Gastroesophageal sphincter (tissue), 4 donors: ENCODE data around the gene NEIL1. TPM values are rescaled to one million over a fixed set of nuclear protein-coding genes. Genes with fewer than 3 reads are reported as not detected.

Source experiments
- ATAC-seq: fragments of 150-250 bp; one replicate; pipeline ENCODE4 v1.9.1; 2016; ENCODE audit warnings: mild to moderate bottlenecking, moderate library complexity
- H3K27ac ChIP-seq, 4 donors: fragments of 200-600 bp; sonication (generic) in 3 of 4; 1 replicate in 3 of 4; 2 replicates in 1 of 4; pipeline ENCODE4 v1.5.1; 2016 to 2019
- H3K27me3 ChIP-seq: fragments of 200-600 bp; sonication (generic); one replicate; pipeline ENCODE4 v1.5.1; 2019
- H3K36me3 ChIP-seq, 2 donors: fragments of 200-600 bp; sonication (generic); one replicate each; pipeline ENCODE4 v1.5.1; 2019; ENCODE audit warnings: control low read depth in 1 of 2
- H3K4me1 ChIP-seq, 3 donors: fragments of 200-600 bp; sonication (generic); 1 replicate in 2 of 3; 2 replicates in 1 of 3; pipeline ENCODE4 v1.5.1; 2016 to 2019; ENCODE audit warnings: control low read depth in 2 of 3
- H3K4me3 ChIP-seq, 2 donors: fragments of 200-600 bp; sonication (generic); one replicate each; pipeline ENCODE4 v1.5.1; 2019; ENCODE audit warnings: mild to moderate bottlenecking in 1 of 2, moderate library complexity in 1 of 2
- H3K9me3 ChIP-seq, 3 donors: fragments of 200-600 bp; sonication (generic); one replicate each; pipeline ENCODE4 v1.5.1; 2017 to 2019; ENCODE audit warnings: control low read depth in 2 of 3
- EP300 ChIP-seq: sonication (generic); formaldehyde crosslinking; IDR thresholded peaks from one replicate; pipeline ENCODE4 v1.6.1; 2017; ENCODE audit warnings: antibody characterized with exemption, mild to moderate bottlenecking
- POLR2A ChIP-seq, 2 donors: fragments of 450-650 bp; IDR thresholded peaks; one replicate each; pipeline ENCODE4 v1.6.1; 2017; ENCODE audit warnings: antibody characterized with exemption in 2 of 2, mild to moderate bottlenecking in 2 of 2, moderate library complexity in 1 of 2
- POLR2AphosphoS5 ChIP-seq: sonication (generic); formaldehyde crosslinking; IDR thresholded peaks from one replicate; pipeline ENCODE4 v1.6.1; 2017; ENCODE audit warnings: antibody characterized with exemption
- WGBS, 2 donors: methylation state at CpG; one replicate each; pipeline ENCODE4 v1.1.5; 2018; ENCODE audit warnings: low coverage in 1 of 2; 5-methylcytosine and 5-hydroxymethylcytosine counted together
- total RNA-seq, 4 donors: library from RNA; depleted of rRNA; stranded (reverse); fragments of >200 nt; gene quantifications; one replicate each; pipeline ENCODE4 v1.1.0, GENCODE V29; 2016
- TF ChIP-seq, protein P1 (sequence below), 4 experiments: fragments of 200-600 bp in 2 of 4; fragments of 450-650 bp in 2 of 4; sonication (generic) in 1 of 4; IDR thresholded peaks; one replicate each; pipeline ENCODE4 v1.5.1; 2017 to 2019; ENCODE audit warnings: antibody characterized with exemption in 4 of 4, mild to moderate bottlenecking in 2 of 4, moderate library complexity in 2 of 4

Gene NEIL1
- total RNA-seq, 4 donors from 2014 or later = 8.7 to 47.8 (median 28.9) TPM

DNA sequence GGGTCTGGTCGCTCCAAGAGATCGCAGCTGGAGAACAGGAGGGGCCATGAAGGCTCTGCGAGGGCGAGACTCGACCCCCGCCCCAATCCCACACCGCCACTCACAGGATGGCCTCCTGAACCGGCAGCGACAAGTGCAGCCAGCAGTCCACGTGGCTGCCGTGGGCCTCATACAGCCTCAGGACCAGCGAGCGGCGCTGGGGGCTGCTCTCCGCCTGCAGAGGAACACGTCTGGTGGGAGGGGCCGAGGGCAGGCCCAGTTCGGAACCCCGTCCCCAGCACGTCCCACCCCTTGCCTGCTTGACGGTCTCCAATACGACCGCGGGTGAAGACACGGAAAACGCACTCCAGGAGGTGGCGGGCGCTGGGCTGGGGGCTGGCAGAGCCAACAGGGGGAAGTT, 9.2 kb downstream of the NEIL1 start:
- peaks cover 0 to 72% of the 10 kb centered on the region in 2 donors for H3K36me3 ChIP-seq
- no peak overlapping the region for H3K4me3 ChIP-seq
- ATAC-seq = no peak
- H3K9me3 ChIP-seq = no peaks in the 10 kb centered on the region
- WGBS, 2 donors = 80% methylated on average over 1 of the region's 28 CpGs; no CpG with 5 or more reads in 1 of the 2 donors
- H3K4me1 ChIP-seq = no peaks in the 10 kb centered on the region
- no peaks in the 10 kb centered on the region for H3K27me3 ChIP-seq
- H3K27ac ChIP-seq = no peak overlapping the region
- TF ChIP-seq POLR2AphosphoS5 (no peak), POLR2A (IDR thresholded peaks at IDR 0.05) (no peak), EP300 (no peak)
- TF ChIP-seq, protein P1, sequence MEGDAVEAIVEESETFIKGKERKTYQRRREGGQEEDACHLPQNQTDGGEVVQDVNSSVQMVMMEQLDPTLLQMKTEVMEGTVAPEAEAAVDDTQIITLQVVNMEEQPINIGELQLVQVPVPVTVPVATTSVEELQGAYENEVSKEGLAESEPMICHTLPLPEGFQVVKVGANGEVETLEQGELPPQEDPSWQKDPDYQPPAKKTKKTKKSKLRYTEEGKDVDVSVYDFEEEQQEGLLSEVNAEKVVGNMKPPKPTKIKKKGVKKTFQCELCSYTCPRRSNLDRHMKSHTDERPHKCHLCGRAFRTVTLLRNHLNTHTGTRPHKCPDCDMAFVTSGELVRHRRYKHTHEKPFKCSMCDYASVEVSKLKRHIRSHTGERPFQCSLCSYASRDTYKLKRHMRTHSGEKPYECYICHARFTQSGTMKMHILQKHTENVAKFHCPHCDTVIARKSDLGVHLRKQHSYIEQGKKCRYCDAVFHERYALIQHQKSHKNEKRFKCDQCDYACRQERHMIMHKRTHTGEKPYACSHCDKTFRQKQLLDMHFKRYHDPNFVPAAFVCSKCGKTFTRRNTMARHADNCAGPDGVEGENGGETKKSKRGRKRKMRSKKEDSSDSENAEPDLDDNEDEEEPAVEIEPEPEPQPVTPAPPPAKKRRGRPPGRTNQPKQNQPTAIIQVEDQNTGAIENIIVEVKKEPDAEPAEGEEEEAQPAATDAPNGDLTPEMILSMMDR (IDR thresholded peaks at IDR 0.05) = no peak

DNA sequence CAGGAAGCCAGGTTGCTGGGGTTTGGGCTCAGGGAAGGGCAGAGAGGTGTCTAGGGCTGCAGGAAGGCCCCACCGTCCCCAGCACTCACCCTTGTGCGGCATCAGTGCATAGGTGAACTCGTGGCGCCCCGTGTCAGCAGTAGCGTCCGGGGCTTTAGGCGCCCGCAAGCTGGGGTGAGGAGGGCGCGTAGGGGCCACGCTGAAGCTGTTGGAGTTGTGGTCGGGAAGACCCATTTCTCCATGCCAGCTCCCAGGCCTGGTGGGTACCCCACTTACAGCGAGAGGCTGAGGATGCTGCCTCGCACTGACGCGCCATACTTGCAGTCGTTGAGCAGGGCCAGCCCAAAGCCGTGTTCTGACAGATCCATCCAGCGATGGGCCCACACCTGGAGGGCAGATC, 9.7 kb downstream of the NEIL1 start:
- no peak overlapping the region for H3K27ac ChIP-seq
- no peaks in the 10 kb centered on the region for H3K4me1 ChIP-seq
- TF ChIP-seq EP300 = no peak
- TF ChIP-seq, protein P1 (IDR thresholded peaks at IDR 0.05) = no peak
- TF ChIP-seq POLR2A (IDR thresholded peaks at IDR 0.05) = no peak
- H3K9me3 ChIP-seq = no peaks in the 10 kb centered on the region
- no peaks in the 10 kb centered on the region for H3K27me3 ChIP-seq
- H3K4me3 ChIP-seq = no peak overlapping the region
- peaks cover 0 to 77% of the 10 kb centered on the region in 2 donors for H3K36me3 ChIP-seq
- no peak for ATAC-seq
- 89% methylated on average over 3 of the region's 20 CpGs; no CpG with 5 or more reads in 1 of the 2 donors for WGBS, 2 donors

DNA sequence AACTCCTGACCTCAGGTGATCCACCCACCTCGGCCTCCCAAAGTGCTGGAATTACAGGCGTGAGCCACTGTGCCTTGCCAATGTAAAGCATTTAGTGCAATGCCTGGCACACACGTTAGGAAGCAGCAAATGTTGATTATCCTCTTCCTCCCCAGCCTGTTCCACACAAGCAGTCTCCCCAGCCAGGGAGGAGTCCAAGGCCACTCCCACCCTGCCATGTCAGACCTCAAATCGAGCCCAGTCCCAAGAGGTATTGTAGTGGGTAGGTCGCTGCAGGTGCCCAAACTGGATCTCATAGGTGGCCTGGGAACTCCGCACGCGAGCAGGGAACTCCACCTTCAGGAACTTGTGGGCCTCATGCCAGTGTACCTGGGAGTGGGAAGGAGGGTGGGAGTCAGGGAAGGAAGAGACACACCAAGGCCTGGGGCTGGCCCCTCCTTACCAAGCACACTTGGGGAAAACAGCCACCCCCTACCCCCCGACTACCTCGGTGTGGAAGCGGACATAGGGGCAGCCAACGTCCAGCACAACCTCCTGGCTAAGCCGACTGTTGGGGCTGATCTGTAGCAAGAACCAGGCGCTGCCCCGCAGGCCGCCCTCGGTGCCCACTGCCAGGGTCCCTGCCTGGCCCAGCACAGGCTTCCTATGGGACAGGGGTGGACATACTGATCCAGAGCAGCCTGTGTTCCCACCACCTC, 11.3 kb downstream of the NEIL1 start:
- Histone ChIP-seq H3K27me3 (no peaks in the 10 kb centered on the region), H3K4me3 (no peak overlapping the region), H3K27ac (no peak overlapping the region), H3K36me3 (peaks cover 0 to 93% of the 10 kb centered on the region in 2 donors), H3K4me1 (no peaks in the 10 kb centered on the region), H3K9me3 (no peaks in the 10 kb centered on the region)
- no peak for TF ChIP-seq POLR2AphosphoS5
- TF ChIP-seq EP300 = no peak
- TF ChIP-seq POLR2A (IDR thresholded peaks at IDR 0.05) = no peak
- TF ChIP-seq, protein P1 (IDR thresholded peaks at IDR 0.05) = no peak
- ATAC-seq = no peak
- 93% methylated on average over 3 of the region's 17 CpGs; no CpG with 5 or more reads in 1 of the 2 donors for WGBS, 2 donors

DNA sequence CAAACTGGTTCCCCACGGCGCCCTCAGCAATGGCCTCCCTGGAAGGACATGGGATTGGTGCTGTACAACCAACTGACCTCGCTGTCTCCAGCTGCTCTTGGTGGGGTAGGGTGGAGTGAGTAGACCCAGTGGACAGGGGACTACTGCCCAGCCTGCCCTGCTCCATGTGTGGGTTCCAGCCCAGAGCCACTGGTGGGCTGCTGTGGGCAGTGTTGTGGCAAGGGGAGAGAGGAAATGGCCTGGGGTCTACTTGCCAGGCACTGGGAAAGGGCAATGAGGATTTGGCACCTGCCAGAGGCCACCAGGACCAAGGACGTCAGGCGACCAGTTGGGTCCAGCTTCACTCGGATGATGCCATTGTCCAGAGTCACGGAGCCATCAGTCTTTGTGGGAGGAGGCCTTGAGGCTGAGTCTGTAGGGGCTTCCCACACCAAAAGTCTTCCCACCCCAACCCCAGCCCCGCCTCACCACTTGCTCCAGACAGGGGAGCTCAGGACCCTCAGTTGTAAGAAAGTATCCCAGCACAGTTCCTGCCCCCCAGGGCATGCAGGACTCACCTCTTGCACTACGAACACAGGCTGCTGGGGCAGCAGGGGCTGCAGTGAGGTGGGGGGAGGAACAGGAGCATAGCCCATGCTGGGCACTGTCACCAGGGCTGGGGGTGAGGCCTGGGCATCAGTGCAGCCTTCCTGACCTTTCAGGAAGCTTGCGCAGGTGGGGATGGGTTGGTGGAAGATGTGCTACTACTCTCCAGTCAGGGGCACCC, 12.1 kb downstream of the NEIL1 start:
- Histone ChIP-seq H3K27ac (no peak overlapping the region), H3K9me3 (no peaks in the 10 kb centered on the region), H3K4me3 (no peak overlapping the region), H3K27me3 (no peaks in the 10 kb centered on the region), H3K36me3 (peaks cover 0 to 100% of the 10 kb centered on the region in 2 donors), H3K4me1 (no peaks in the 10 kb centered on the region)
- TF ChIP-seq, protein P1 (IDR thresholded peaks at IDR 0.05) = no peak
- TF ChIP-seq POLR2AphosphoS5 = no peak
- no peak for TF ChIP-seq POLR2A (IDR thresholded peaks at IDR 0.05)
- TF ChIP-seq EP300 = no peak
- no peak for ATAC-seq
- WGBS, 2 donors = 100% methylated on average over 1 of the region's 10 CpGs; no CpG with 5 or more reads in 1 of the 2 donors
